GM12874 (cell line): ENCODE data around the gene CLOCK.

Experiments
- CTCF ChIP-seq: IDR thresholded peaks from 2 replicates; pipeline ENCODE4 v1.5.1; 2011; ENCODE audit warnings: low read depth, mild to moderate bottlenecking, control low read depth, low read length, moderate library complexity; ENCODE audit not compliant: insufficient read depth

CLOCK gene

GRCh38 chr4:55499495-55499894, 47.2 kb downstream of the CLOCK start:
- no peak for TF ChIP-seq CTCF

GRCh38 chr4:55498051-55498450, 48.7 kb downstream of the CLOCK start:
- no peak for TF ChIP-seq CTCF

GRCh38 chr4:55491486-55491885, 55.2 kb downstream of the CLOCK start:
- TF ChIP-seq CTCF, result no peak

GRCh38 chr4:55488716-55489115, 58.0 kb downstream of the CLOCK start:
- TF ChIP-seq CTCF, result no peak

DNA sequence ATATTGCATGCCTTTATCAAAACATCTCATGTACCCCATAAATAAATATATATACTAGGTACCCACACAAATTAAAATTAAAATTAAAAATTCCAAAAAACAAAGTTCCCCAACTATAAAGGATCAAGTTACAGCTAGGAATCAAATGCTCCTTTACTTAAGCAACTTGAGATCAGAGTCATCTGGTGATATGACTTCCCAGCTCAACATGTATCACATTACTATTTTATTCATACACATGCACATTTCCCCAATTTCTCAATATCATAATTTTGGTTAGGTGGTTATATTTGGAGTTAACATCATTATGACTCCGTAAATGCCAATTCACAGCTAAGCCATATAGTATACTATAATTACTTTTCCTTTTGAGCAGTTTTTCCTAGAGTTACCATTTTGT, 60.9 kb downstream of the CLOCK start:
- TF ChIP-seq CTCF, result no peak

- no peak for TF ChIP-seq CTCF
Measured at GRCh38 chr4:55483315-55483714, 63.4 kb downstream of the CLOCK start.

DNA sequence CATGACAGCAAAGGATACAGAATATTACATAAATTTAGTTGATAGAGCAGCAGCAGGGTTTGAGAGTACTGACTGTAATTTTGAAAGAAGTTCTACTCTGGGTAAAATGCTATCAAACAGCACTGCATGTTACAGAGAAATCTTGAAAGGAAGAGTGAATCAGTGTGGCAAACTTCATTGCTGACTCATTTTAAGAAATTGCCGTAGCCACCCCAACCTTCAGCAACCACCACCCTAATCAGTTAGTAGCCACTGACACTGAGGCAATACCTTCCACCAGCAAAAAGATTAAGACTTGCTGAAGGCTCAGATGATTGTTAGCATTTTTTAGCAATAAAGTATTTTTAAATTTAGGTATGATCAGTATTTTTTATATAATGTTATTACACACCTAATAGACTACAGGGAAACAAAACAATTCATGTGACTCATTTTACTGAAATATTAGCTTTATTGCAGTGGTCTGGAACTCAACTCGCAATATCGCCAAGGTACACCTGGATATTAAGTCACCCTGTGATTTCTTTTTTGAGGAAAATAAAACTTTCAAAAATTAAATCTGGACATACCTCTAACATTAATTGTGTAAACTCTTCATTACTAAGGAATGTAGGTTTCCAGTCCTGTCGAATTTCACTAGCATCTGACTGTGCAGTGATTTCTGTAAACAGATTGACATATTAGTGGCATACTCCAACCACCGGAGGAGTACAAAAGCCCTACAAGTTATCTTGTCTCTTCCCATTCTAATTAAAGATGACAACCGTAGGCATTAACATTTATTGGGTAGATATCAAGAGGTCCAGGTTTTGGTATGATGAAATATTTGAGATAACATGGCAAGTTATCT, 71.1 kb downstream of the CLOCK start:
- no peak for TF ChIP-seq CTCF
